ES-I3 (cell line): ENCODE results near the gene AUTS2.

Experiments
- H3K36me3 ChIP-seq: 2 replicates; pipeline ENCODE4 v1.6.1; 2013; ENCODE audit warnings: mild to moderate bottlenecking, low read length, control low read depth, moderate library complexity; ENCODE audit not compliant: insufficient read depth
- H3K4me1 ChIP-seq: 2 replicates; pipeline ENCODE4 v1.6.1; 2013; ENCODE audit warnings: mild to moderate bottlenecking, control low read depth, low read length; ENCODE audit not compliant: insufficient read depth
- H3K9ac ChIP-seq: 2 replicates; pipeline ENCODE4 v1.6.1; 2013; ENCODE audit warnings: low read depth, mild to moderate bottlenecking, low read length, moderate library complexity
- H3K9me3 ChIP-seq: 2 replicates; pipeline ENCODE4 v1.6.1; 2013; ENCODE audit warnings: mild to moderate bottlenecking, low read length, moderate library complexity; ENCODE audit not compliant: control insufficient read depth, insufficient read depth

The AUTS2 gene

DNA sequence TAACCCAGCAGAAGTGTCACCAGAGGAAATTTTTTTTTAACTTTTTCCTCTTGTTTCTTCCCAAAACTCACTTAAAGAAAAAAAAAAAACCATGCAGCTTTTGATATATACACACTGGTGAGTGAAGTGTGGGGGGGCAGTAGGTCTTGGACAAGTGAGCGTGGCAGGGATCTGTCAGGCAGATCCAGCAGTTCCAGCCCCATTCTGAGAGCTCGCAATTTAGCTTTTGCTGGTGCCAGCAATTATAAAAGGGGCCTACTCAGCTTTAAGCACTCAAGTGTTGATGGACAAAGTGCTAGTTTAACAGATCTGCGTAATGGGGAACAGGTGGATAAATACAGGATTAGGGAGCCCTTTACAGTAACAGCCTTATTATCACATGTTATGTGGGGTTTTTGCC, 914.5 kb downstream of the AUTS2 start:
- no peaks in the 10 kb centered on the region for H3K9me3 ChIP-seq
- H3K4me1 ChIP-seq, result no peaks in the 10 kb centered on the region
- H3K36me3 ChIP-seq, result no peaks in the 10 kb centered on the region
- H3K9ac ChIP-seq, result no peak overlapping the region

DNA sequence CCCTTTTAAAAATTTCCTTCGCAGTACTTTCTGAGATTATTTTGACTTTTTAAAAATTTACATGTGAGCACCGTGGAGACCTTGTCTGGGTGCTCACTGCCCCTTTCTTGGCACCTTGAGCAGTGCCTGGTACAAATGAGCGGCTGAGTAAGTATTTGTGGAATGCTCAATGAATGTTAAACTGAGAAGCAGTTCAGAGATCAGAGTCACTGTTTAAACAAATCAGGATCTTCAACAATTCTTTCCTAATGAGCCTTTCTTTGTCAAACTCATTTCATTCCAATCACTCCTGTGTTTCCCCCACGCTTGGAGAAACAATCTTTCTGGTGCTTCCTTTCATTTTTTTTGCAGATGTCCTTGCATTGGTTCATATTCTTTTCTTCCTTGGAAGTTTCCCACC, 922.3 kb downstream of the AUTS2 start:
- Histone ChIP-seq H3K9ac (no peak overlapping the region), H3K36me3 (no peaks in the 10 kb centered on the region), H3K4me1 (peaks cover 6% of the 10 kb centered on the region)

DNA sequence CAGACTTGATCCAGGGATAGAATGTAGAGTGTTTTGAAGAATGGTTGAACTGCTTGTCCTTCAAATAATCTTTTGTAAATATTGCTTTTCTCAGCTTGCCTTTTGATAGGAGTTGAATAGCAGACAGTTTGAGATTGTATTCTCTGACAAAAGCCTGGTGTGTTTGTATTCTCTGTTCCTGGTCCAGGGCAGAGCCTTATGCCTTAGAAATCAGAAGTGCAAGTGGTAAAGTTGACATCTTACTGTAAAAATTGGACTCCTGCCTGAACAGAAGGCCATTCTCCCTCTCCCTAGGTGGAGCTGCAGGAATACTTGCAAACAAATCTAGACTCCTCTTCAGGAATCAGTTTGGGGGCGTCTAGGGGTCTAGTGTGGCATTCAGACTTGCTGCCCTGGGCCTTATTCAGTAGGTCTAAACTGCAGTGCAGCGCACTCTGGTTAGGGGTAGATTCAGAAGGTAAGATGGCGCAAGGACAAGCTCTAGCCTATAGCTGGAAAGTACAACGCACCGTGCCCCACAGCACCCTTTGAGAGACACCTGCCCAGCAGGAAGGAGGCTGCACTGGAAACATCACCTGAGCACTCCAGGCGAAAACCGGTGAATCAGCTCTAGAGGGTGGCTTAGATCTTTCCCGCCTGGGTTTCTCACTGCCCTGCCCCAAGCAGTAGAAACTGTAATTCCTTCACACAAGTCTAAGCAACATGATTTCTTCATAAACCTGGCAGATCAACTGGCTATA, 925.1 kb downstream of the AUTS2 start:
- H3K4me1 ChIP-seq, result peaks cover 6% of the 10 kb centered on the region
- H3K9ac ChIP-seq, result no peak overlapping the region
- no peaks in the 10 kb centered on the region for H3K9me3 ChIP-seq
- no peaks in the 10 kb centered on the region for H3K36me3 ChIP-seq

More for the DNA sequence above, 922.3 kb downstream of the AUTS2 start:
- no peaks in the 10 kb centered on the region for H3K9me3 ChIP-seq

DNA sequence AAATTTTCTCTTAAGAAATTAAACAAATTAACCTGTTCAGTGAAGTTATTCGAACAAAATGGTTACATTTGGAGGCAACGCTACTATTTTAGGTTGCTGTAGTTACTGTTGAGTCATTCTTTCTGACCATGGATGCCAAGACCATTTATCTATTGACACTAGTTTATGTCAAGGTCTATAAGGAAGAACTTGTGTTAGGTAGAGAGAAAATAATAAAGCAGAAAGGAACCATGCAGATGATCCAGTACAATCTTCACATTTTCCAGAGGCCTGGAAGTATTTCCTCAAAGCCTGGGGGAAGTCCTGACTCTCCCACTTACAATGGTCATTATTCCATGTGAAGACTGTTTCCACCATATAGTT, 925.7 kb downstream of the AUTS2 start:
- Histone ChIP-seq H3K9me3 (no peaks in the 10 kb centered on the region), H3K9ac (no peak overlapping the region), H3K36me3 (no peaks in the 10 kb centered on the region), H3K4me1 (peaks cover 6% of the 10 kb centered on the region)

DNA sequence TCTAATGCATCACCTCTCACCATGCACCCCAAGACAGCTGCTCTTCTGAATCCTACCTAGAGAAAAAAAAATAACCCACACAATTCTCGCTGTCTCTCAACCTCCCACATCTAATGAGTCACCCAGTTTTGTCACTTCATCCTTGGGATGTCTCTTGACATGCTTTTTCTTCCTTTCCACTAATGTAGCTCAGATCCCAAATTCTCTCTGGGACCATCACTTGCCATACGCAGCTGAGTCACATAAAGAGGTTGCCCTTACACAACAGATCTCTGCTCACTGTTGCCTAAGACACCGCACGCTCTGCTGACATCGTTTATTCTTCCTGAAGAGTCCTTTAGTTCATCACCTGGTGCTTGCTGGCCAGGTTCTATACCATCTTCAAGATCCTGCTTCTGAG, 927.7 kb downstream of the AUTS2 start:
- peaks cover 2% of the 10 kb centered on the region for H3K4me1 ChIP-seq
- no peaks in the 10 kb centered on the region for H3K9me3 ChIP-seq
- H3K9ac ChIP-seq, result no peak overlapping the region
- no peaks in the 10 kb centered on the region for H3K36me3 ChIP-seq

DNA sequence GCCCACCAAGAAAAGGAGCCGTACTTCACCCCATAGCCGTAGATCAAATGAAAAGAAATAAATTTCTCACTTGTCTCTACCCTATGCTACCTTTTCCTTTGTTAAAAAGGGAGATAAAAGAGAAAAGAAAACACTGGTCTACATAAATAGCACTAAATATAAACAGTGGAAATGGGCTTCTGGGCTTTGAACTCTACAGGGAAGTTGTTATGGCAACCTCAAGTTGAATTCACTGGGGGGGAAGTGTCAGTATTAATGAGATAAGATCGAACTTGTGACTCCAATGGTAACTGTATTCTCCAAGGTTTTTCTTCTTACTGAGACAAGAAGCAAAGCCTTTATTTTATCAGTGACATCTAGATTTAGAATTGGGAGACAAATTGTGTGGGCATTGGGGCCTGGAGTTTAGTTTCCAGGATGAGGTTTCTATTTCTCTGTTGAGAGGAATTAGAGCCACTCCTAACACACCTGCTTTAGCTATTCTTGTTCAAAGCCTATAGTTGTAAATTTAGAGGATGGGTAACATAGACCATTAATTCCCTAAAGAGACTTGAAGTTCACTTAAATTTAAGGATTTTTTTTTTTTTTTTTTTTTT, 929.3 kb downstream of the AUTS2 start:
- no peaks in the 10 kb centered on the region for H3K9me3 ChIP-seq
- no peaks in the 10 kb centered on the region for H3K4me1 ChIP-seq
- H3K9ac ChIP-seq, result no peak overlapping the region
- H3K36me3 ChIP-seq, result no peaks in the 10 kb centered on the region

DNA sequence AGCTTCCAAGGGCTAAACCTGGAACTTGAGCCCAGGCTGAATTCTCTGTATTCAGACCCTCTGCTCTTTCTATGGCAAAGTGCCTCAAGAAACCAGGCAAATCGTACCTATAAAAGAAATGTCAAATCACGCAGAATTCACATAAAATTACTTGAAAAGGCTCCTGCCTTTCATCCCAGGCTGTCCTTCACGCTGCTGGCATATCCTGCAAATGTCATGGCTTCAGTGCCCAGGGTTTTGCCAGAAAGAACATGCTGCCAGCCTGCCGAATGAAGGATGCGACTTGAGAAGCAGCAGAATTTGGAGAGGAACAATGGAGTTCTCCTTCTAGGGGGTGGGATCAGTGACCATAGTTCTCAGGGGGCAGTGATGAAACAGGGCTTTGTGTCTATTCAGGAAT, 931.2 kb downstream of the AUTS2 start:
- H3K4me1 ChIP-seq, result no peaks in the 10 kb centered on the region
- no peaks in the 10 kb centered on the region for H3K36me3 ChIP-seq

DNA sequence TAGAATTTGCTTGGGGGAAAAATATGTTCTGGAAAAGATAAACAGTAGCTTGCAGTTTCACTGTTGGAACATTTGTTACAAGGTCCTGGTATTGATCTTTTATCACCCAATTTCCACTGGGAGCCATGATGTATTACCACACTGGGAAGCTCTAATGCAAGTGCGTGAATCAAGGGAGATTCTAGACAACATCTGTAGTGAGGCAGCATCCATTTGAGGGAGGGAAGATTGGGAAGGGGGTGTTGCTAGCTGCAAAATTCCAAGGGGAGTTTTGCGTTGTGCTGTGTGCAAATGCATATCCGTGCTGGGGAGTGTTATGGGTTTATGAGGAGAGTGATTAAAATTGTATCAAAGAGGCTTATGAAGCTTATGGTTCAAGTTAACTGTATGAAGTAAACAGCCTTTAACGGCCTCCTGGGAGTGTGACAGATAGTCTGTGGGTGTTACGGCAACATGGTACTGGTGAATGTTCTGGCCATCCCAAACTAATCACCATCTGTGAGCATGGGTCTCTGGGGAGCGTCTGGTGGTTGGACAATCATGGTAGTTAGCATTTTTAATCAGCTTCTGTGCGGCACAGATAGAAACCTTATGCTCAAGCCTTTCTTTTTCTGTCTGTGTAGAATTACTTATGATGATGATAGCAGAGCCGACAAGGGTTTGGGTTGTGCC, 931.8 kb downstream of the AUTS2 start:
- no peak overlapping the region for H3K9ac ChIP-seq
- H3K4me1 ChIP-seq, result no peaks in the 10 kb centered on the region
- H3K36me3 ChIP-seq, result no peaks in the 10 kb centered on the region
- H3K9me3 ChIP-seq, result no peaks in the 10 kb centered on the region

More for the DNA sequence above, 931.2 kb downstream of the AUTS2 start:
- Histone ChIP-seq H3K9me3 (no peaks in the 10 kb centered on the region), H3K9ac (no peak overlapping the region)

DNA sequence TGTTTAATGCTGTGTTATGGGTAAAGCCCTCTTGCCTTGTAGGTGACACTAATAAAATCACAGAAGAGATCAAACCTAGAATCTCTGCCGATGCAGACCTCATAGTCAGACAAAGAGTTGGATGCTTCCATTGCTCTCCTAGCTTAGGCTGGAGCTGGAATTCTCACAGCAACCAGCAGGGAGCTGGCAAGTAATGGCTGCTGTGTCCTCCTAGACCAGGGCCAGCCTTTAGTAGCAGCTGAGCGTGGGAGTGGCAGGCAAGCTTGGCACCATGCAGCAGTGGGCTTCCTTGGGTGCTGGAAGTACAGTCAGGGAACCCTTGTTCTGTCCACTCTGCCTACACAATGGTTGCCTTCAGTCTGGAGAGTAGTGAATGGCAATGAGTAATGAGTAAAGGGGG, 935.3 kb downstream of the AUTS2 start:
- Histone ChIP-seq H3K36me3 (no peaks in the 10 kb centered on the region), H3K9ac (no peak overlapping the region), H3K4me1 (no peaks in the 10 kb centered on the region), H3K9me3 (no peaks in the 10 kb centered on the region)

DNA sequence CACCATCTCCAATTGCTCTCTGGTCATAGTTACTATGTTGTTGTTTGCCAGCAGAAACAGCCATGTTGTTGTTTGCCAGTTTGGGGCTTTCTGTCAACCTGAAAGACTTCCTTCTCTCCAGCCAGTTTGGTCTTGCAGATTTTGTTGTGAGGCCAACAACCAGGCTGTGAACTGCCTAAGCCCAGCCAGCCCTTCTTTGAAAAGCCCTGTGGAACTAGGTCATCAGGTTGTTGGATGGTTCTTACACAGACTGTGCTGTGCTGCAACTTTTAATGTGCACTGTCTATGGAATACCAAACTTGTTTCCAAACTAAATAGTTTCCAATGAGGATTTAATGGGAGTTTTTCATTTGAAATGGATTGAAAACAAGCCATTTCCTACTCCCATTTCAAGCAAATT, 940.9 kb downstream of the AUTS2 start:
- no peak overlapping the region for H3K9ac ChIP-seq
- no peaks in the 10 kb centered on the region for H3K36me3 ChIP-seq
- H3K9me3 ChIP-seq, result no peaks in the 10 kb centered on the region; the same call in 1 of the 2 replicates
- H3K4me1 ChIP-seq, result peaks cover 4% of the 10 kb centered on the region

DNA sequence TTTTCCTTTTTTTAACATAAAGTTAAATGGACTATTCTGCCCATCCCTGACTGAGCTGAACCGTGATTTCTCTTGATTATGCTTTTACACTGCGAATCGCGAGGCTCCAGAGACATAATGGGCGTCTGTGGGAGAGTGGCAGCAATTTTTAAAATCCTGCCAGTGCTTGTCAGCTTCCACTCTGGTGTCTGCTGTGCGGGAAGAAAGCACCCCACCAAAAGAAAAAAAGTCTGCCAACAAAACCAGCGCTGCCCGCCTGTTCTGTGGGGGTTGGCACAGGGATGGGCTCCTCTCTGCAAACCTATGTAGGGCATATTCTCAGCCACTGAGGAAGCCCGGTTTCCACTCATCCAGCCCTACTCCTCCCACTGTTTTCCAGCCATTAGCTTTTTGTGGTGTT, 941.3 kb downstream of the AUTS2 start:
- no peaks in the 10 kb centered on the region for H3K36me3 ChIP-seq
- no peak overlapping the region for H3K9ac ChIP-seq
- H3K9me3 ChIP-seq, result no peaks in the 10 kb centered on the region; the same call in 1 of the 2 replicates
- peaks cover 4% of the 10 kb centered on the region for H3K4me1 ChIP-seq

DNA sequence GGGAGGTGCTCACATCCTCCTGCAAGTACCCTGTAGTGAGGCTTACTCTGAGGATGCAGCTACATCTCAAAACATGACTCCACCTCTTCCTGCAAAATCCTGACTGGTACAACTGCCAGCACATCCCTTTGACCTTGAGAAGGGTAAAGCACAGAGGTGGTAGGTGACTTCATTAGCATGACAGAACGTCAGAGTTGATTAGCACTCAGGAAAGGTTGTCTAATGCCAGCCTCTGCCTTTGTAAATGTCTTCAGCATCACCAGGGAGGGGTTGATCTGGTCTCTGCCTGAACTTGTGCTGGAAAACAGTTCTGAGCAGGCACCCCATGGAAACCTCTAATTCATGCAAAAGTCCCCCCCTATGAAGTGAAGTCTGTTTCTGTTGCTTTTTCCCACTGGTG, 942.4 kb downstream of the AUTS2 start:
- Histone ChIP-seq H3K4me1 (peaks cover 4% of the 10 kb centered on the region), H3K9me3 (no peaks in the 10 kb centered on the region; the same call in 1 of the 2 replicates), H3K36me3 (no peaks in the 10 kb centered on the region), H3K9ac (no peak overlapping the region)

DNA sequence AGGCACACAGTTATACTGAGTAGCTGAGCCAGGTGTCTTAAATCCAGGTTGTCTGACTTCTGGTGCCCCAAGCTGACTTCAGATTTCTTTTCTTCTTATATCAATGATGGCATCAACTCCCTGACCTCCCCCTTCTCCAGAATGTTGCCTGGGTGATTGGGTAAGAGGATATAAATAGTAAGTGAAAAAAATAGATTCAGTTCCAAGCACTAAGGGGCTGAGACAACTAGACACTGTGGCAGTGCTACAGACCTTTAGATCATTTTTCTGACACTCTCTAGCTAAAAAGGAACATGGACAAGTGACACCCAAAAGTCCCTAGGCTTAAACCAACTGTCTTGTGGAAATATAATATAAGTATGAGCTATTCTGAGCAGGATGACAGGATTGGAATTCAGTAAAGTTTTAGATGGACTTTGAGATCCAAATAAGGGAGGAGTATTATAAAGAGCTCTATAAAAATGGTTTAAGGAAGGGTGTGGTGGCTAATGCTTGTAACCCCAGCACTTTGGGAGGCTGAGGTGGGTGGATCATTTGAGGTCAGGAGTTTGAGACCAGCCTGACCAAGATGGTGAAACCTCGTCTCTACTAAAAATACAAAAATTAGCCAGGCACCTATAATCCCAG, 944.6 kb downstream of the AUTS2 start:
- no peaks in the 10 kb centered on the region; the same call in 1 of the 2 replicates for H3K9me3 ChIP-seq

DNA sequence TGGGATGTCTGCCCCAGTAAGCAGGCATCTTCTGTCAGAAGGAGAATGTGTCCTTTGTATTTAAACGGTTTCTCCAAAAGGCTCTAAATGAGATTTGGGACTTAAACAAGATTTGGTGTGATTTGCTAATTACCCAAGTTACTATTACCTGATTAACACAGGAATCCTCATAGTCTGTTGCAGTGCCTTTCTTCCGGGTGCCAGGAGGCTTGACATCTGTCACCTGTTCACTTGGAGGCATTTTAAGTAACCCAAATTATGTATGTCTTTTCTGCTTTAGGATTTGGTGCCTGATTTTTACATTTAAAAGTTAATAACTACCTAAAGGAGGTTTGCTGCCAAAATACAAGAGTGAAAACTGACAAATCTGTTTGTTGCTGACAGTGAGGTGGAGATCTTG, 945.7 kb downstream of the AUTS2 start:
- Histone ChIP-seq H3K36me3 (no peaks in the 10 kb centered on the region), H3K9me3 (no peaks in the 10 kb centered on the region; the same call in 1 of the 2 replicates), H3K4me1 (peaks cover 4% of the 10 kb centered on the region), H3K9ac (no peak overlapping the region)

More for the DNA sequence above, 944.6 kb downstream of the AUTS2 start:
- peaks cover 4% of the 10 kb centered on the region for H3K4me1 ChIP-seq
- no peaks in the 10 kb centered on the region for H3K36me3 ChIP-seq
- no peak overlapping the region for H3K9ac ChIP-seq
